ENCODE measurements around the gene MGMT.

- TF ChIP-seq CTCF (IDR thresholded peaks at IDR 0.05; ENCODE audit: insufficient read depth, low read length), result no peak
- TF ChIP-seq POLR2AphosphoS5 (IDR thresholded peaks at IDR 0.05; ENCODE audit: low read depth), result no peak
- TF ChIP-seq REST (IDR thresholded peaks at IDR 0.05; ENCODE audit: insufficient replicate concordance, low read depth), result no peak
Observed at GRCh38 chr10:129716211-129716681, 249.2 kb downstream of the MGMT start.
